ENCODE measurements around the gene ABCA13.

ABCA13 gene

DNA sequence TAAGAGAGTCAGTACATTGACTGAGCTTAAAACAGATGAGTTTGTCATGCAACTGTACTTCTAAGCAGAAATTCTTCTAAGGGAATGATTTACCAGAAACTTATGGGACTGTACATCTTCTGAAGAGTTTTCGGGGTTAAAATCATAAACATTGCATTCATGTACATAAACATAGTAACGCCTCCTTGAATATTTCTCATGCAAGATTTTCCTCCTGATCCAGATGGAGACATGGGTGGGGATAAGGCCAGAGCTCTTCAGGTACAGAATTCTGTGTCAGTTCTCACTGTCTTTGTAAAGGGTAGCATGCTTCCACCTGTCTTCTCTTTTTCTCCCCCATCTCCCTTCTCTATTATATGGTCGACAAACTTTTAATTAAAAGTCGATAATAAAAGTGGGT is 335.3 kb downstream of the ABCA13 start:
- Histone ChIP-seq H3K9me3 (replicated peaks in 1 of 11) (no peaks in the 10 kb centered on the region), H3K27ac (no peak overlapping the region), H3K4me3 (no peak overlapping the region), H3K9ac (no peak overlapping the region), H3K4me2 (no peak overlapping the region), H4K20me1 (no peaks in the 10 kb centered on the region), H3K4me1 (no peaks in the 10 kb centered on the region), H3K27me3 (no peaks in the 10 kb centered on the region), H3K36me3 (no peaks in the 10 kb centered on the region)
- no peak for TF ChIP-seq Cebpa-rat (IDR thresholded peaks at IDR 0.05)

GRCh38 chr7:48511080-48511479 is 339.8 kb downstream of the ABCA13 start:
- H3K27me3 ChIP-seq = no peaks in the 10 kb centered on the region
- H3K9me3 ChIP-seq (replicated peaks in 1 of 11) = no peaks in the 10 kb centered on the region
- no peak overlapping the region for H3K9ac ChIP-seq
- TF ChIP-seq Cebpa-rat (IDR thresholded peaks at IDR 0.05) = no peak
- no peak overlapping the region for H3K4me3 ChIP-seq
- peaks cover 0 to 12% (median 4%) of the 10 kb centered on the region in 10 experiments; a peak in 9 of 20 replicates for H3K4me1 ChIP-seq
- no peak overlapping the region for H3K4me2 ChIP-seq
- no peaks in the 10 kb centered on the region for H3K36me3 ChIP-seq
- H4K20me1 ChIP-seq = no peaks in the 10 kb centered on the region
- H3K27ac ChIP-seq = no peak overlapping the region

DNA sequence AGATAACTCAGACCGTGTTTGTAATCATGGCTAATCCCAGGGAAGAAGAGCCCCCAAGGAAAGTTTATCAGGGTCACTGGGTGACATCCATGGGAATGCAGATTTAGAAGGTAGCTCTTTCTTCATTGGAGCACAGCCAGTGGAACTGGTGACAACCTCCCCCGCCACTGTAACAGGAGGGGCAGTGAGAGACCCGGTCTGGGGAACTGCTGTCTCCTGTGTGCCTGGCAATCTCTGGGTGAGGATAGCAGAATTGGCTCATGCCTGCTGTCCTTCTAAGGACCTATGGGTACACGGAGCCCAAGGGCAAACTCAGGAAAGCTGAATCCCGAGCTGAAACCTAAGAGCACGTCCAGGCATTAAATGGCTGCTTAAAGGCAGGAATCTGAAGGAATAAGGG is 341.6 kb downstream of the ABCA13 start:
- H3K27ac ChIP-seq = no peak overlapping the region
- H3K4me1 ChIP-seq = peaks cover 0 to 12% (median 4%) of the 10 kb centered on the region in 10 experiments; a peak in 9 of 20 replicates
- no peak overlapping the region for H3K4me2 ChIP-seq
- no peaks in the 10 kb centered on the region for H4K20me1 ChIP-seq
- H3K27me3 ChIP-seq = no peaks in the 10 kb centered on the region
- TF ChIP-seq Cebpa-rat (IDR thresholded peaks at IDR 0.05) = no peak
- H3K9ac ChIP-seq = no peak overlapping the region
- no peaks in the 10 kb centered on the region for H3K36me3 ChIP-seq
- no peaks in the 10 kb centered on the region for H3K9me3 ChIP-seq (replicated peaks in 1 of 11)
- no peak overlapping the region for H3K4me3 ChIP-seq

DNA sequence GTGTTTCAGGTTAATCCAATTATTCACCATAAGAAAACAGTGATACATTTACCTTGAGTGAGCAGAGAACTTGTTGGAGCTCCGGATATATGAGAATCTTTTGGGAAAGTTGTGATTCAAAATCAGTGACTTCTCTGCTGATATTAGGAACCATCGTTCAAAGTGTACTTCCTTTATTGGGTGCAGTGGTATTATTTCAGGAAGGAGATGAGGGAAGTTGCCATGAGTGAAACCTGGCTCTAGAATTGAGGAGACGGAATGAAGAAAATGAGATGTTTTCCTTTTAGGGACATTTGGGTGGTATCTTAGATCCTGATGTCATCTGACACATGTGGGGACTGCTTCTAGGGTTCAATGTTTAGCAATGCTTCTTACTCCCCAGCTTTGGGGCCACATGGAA is 343.9 kb downstream of the ABCA13 start:
- TF ChIP-seq Cebpa-rat (IDR thresholded peaks at IDR 0.05) = no peak
- no peak overlapping the region for H3K4me3 ChIP-seq
- H3K9ac ChIP-seq = no peak overlapping the region
- H3K4me2 ChIP-seq = peak overlapping the region in 5 of 11 experiments; percentile 8 to 51 (median 23); a peak in 7 of 22 replicates
- H3K36me3 ChIP-seq = no peaks in the 10 kb centered on the region
- peaks cover 0 to 14% (median 4%) of the 10 kb centered on the region in 10 experiments; a peak in 9 of 20 replicates for H3K4me1 ChIP-seq
- no peaks in the 10 kb centered on the region for H3K27me3 ChIP-seq
- no peaks in the 10 kb centered on the region for H4K20me1 ChIP-seq
- H3K27ac ChIP-seq = no peak overlapping the region
- no peaks in the 10 kb centered on the region for H3K9me3 ChIP-seq (replicated peaks in 1 of 11)

- no peaks in the 10 kb centered on the region for H4K20me1 ChIP-seq
- H3K4me2 ChIP-seq = 0 out of 22 replicates have a peak overlapping the region, but pooled peaks of 1 of the 11 experiments have one; percentile 1
- no peak overlapping the region for H3K27ac ChIP-seq
- peaks cover 0 to 14% (median 4%) of the 10 kb centered on the region in 10 experiments; a peak in 9 of 20 replicates for H3K4me1 ChIP-seq
- H3K4me3 ChIP-seq = no peak overlapping the region
- no peaks in the 10 kb centered on the region for H3K36me3 ChIP-seq
- TF ChIP-seq Cebpa-rat (IDR thresholded peaks at IDR 0.05) = no peak
- no peaks in the 10 kb centered on the region for H3K27me3 ChIP-seq
- H3K9ac ChIP-seq = no peak overlapping the region
- H3K9me3 ChIP-seq (replicated peaks in 1 of 11) = no peaks in the 10 kb centered on the region
These were observed 346.8 kb downstream of the ABCA13 start for GRCh38 chr7:48518092-48518491.

DNA sequence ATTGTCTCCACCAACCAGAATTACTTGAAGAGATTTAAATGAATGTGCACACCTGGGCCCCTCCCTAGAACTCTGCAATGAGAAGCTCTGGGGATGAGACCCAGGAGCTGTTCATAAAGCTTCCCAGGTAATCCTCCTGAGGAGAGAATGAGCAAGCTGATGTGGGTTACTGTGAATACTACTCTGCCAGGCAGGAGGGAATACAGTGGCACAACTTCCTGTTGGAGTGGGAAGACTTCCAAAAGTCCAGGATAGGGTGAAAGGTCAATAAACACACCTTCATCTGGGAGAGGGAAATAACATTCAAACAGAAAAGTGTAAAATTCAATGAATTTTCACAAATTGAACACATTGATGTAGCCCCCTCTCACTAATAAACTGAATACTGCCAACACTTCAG is 351.4 kb downstream of the ABCA13 start:
- Histone ChIP-seq H3K9ac (no peak overlapping the region), H3K36me3 (no peaks in the 10 kb centered on the region), H3K4me1 (0 out of 20 replicates have a peak, but pooled peaks cover 0 to 4% (median 0%) of the 10 kb centered on the region in 10 experiments), H3K9me3 (replicated peaks in 1 of 11) (no peaks in the 10 kb centered on the region), H4K20me1 (no peaks in the 10 kb centered on the region), H3K4me2 (no peak overlapping the region), H3K27me3 (no peaks in the 10 kb centered on the region), H3K27ac (no peak overlapping the region), H3K4me3 (no peak overlapping the region)
- TF ChIP-seq Cebpa-rat (IDR thresholded peaks at IDR 0.05) = no peak

DNA sequence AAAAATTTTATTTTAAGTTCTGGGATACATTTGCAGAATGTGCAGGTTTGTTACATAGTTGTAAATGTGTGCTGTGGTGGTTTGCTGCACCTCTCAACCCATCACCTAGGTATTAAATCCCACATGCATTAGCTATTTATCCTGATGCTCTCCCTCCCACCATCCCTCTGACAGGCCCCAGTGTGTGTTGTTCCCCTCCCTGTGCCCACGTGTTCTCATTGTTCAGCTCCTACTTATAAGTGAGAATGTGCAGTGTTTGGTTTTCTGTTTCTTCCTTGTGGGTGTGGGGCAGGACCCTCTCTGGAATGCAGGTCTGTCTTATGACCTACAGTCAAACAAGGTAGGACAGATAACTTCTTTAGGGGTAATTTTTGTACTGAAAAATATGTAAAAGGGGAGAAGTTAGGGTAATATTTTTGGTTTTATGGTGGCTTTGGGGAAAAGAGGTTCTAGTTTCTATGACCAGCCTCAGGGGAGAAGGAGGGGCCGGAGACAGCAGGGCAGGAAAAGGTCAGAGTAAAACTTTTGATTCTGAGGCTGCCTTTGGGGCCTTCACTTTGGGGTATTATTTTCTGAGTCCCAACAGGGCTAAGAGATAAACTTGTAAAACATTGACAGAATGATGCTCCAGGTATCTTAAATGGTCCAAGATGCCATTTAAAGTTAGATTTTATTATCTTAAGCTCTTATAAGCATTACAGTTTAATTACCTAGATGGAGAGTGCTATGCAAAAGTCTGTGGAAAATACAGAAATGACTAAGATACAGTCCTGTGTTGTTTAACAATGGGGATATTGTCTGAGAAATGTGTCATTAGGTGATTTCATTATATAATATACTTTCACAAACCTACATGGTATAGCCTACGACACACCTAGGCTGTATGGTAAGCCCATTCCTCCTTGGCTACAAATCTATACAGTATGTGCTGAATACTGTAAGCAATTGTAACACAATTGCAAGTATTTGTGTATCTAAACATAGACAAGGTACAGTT is 354.8 kb downstream of the ABCA13 start:
- H3K4me1 ChIP-seq = peaks cover 0 to 7% (median 0%) of the 10 kb centered on the region in 10 experiments; a peak in 4 of 20 replicates

GRCh38 chr7:48528646-48529045 is 357.4 kb downstream of the ABCA13 start:
- no peaks in the 10 kb centered on the region for H4K20me1 ChIP-seq
- H3K9ac ChIP-seq = no peak overlapping the region
- H3K27me3 ChIP-seq = no peaks in the 10 kb centered on the region
- H3K4me3 ChIP-seq = no peak overlapping the region
- H3K4me2 ChIP-seq = peak overlapping the region in 2 of 11 experiments; percentile 3 to 24; a peak in 1 of 22 replicates
- no peaks in the 10 kb centered on the region; a peak in 1 of 22 replicates for H3K9me3 ChIP-seq (replicated peaks in 1 of 11)
- no peaks in the 10 kb centered on the region for H3K36me3 ChIP-seq
- H3K27ac ChIP-seq = no peak overlapping the region
- no peak for TF ChIP-seq Cebpa-rat (IDR thresholded peaks at IDR 0.05)
- H3K4me1 ChIP-seq = peaks cover 0 to 7% (median 0%) of the 10 kb centered on the region in 10 experiments; a peak in 4 of 20 replicates

More for the DNA sequence above, 354.8 kb downstream of the ABCA13 start:
- Histone ChIP-seq H3K9ac (no peak overlapping the region), H3K36me3 (no peaks in the 10 kb centered on the region), H3K9me3 (replicated peaks in 1 of 11) (no peaks in the 10 kb centered on the region), H3K27me3 (no peaks in the 10 kb centered on the region), H4K20me1 (no peaks in the 10 kb centered on the region), H3K4me2 (no peak overlapping the region), H3K4me3 (no peak overlapping the region), H3K27ac (no peak overlapping the region)
- no peak for TF ChIP-seq Cebpa-rat (IDR thresholded peaks at IDR 0.05)

- Histone ChIP-seq H3K36me3 (peaks cover 0 to 4% (median 0%) of the 10 kb centered on the region in 11 experiments; a peak in 2 of 22 replicates), H3K4me2 (no peak overlapping the region), H3K27ac (no peak overlapping the region), H3K9me3 (replicated peaks in 1 of 11) (peaks cover 17 to 42% (median 29%) of the 10 kb centered on the region in 11 experiments), H3K4me3 (no peak overlapping the region), H3K9ac (no peak overlapping the region), H3K27me3 (no peaks in the 10 kb centered on the region), H4K20me1 (no peaks in the 10 kb centered on the region), H3K4me1 (peaks cover 0 to 9% (median 0%) of the 10 kb centered on the region in 10 experiments; a peak in 2 of 20 replicates)
- TF ChIP-seq Cebpa-rat (IDR thresholded peaks at IDR 0.05) = no peak
These were observed 366.3 kb downstream of the ABCA13 start for GRCh38 chr7:48537561-48537960.

Data from BLaER1 treated with 17β-estradiol and CSF1 and Interleukin-3, amounts not matched to agents 10 nM and 100 nM (cell line).